Activated CD4-positive, CD25-positive, alpha-beta regulatory T cell (primary cell): ENCODE data around the gene FBXO42.
A peak's percentile ranks its signal among the peaks of the same experiment; 100 is the strongest.

Experiments
- DNase-seq, 4 experiments: peaks; one replicate each; lab custom pipeline; 2025; lab: John Stamatoyannopoulos, UW

The FBXO42 gene

GRCh38 chr1:16351994-16352841, at the start of gene FBXO42:
FBXO42 (minus strand) TSS chr1:16352480; CDS start chr1:16315418, 37,062 bp downstream.
- peak; percentile 68 to 88 (median 76) for DNase-seq

GRCh38 chr1:16398371-16398953, 46.2 kb upstream of the FBXO42 start:
- DNase-seq, result no peak

DNA sequence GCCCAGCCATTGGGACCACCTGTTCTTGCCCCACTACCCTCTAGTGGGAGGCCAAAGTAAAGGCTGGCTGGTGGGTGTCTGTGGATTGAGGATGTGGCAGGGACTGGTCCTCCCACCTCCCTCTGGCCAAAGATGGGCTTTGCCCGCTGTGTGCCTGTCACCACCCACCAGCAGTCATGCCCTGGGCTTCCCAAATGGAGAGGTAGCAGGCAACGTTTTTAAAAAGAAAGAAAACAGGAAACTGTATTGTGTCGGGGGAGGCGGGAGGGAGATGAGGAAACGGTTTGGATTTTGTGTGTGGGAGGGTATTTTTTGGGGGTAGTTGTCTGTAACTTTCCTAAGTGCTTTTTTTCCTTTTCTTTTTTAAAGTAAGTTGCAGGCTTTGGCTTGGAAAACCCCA, 44.8 kb upstream of the FBXO42 start:
- DNase-seq, result no peak

DNA sequence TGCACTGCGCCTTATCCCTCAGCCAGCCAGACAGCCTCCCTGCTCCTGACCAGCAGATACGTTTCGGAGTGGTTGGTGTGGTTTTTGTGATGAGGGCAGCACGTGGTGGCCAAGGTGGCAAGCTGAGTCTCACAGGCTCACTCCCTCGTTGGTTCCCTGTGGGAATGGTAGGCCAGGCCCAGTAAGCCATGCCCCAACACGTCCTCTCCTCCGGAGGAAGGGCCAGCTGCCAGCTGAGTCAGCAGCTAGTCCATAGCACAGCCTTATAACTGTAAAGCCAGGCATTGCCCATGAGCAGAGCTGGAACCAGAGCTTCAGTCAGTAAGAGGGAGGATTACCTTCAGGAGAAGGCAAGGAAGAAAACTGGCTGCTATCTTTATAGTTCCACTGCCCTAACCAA, 44.3 kb upstream of the FBXO42 start:
- no peak for DNase-seq

DNA sequence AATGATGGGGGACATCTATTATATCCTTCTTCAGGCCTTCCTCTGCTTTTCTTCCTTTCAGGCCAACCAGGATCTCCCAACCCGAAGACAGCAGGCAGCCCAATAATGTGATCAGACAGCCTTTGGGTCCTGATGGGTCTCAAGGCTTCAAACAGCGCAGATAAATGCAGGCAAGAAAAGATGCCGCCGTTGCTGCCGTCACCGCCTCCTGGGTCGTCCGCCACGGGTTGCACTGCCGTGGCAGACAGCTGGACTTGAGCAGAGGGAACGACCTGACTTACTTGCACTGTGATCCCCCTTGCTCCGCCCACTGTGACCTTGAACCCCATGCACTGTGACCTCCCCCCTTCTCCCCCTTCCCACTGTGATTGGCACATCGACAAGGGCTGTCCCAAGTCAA, 42.7 kb upstream of the FBXO42 start:
- DNase-seq, result no peak

DNA sequence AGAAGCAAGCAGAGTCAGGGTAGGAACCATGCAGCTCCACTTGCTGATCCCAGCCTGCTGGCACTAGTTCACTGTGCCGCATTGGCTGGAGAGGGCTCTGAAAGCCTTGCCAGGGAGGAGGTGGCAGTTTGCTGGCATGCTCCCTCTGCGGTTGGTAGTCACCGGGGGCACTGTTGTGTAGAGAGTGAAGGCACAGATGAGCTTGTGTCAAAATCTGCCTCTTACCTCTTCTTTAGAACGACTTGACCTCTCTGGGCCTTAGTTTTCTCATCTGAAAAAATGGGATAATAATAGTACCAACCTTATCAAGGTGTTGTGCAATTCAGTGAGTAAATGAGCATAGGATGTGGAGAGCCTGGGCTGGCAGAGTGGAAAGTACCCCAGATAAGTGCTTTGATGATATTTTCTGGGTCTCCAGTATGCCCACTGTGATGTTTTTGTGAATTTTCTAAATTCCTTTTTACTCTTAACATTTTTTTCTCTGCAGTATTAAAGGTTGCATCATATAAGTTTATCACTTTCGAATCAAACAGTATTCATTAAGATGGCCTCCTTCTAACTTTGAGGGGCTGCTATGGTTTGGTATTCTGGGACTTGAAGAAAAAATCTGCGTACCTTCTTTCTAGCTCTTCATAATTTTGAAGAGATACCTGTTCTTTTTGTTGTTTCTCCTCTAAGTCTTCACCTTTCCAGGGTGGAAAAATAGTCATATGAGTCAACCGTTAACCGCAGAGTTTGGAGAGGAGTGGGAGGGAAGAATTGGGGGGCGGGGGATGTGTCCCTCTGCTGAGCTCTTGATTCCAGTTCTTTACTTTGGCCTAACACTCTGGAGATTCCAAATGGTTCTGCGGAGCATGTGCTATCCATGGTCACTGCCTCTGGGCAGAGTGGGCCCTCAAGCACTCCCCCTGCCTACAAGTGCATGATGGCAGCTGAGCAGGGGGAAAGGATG, 41.6 kb upstream of the FBXO42 start:
- DNase-seq, result no peak

- no peak for DNase-seq
Measured at GRCh38 chr1:16392740-16393569, 40.7 kb upstream of the FBXO42 start.

GRCh38 chr1:16391411-16391810, 39.1 kb upstream of the FBXO42 start:
- DNase-seq, result no peak

DNA sequence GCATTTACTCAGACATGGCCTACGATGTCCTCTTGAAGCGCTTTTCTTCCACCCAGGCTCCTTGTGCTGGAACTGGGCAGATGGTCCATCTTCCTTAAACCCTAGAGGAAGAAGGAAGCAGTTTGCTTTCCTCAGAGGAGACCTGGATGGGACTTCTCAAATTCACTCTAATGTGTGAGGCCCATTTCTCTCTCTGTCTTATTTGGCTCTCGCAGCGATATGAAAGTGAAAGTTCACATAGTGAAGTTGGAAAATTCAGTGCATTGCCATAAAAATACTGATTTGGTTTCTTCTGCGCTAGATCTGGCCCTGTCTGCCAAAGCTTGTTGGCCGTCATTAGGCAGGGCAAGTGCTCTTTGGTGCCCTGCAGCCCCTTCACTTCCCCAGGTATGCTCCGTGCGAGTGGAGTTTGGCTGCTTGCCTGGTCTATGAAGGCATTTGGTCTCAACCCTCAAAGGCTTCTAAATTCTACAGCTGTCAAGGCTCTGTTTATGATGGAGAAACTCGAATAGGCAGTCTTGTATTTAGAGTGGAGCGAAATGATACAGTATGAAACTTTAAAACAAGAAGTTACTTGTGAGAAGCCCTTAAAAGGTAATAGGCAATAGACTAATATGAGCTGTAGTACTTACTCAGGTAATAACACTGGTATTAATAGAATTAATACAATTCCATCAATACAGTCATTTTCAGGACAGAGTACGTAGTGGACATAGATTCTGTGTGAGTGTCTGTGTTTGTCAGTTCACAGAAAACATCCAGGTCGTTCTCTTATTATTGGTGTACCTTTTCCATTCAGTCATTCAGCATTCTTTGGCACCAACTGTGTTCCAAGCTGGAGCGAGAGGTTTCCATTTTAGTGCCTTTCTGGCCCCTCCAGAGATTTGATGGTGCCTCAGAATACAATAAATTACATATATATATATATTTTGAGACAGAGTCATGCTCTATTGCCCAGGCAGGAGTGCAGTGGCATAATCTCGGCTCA, 35.2 kb upstream of the FBXO42 start:
- no peak for DNase-seq

GRCh38 chr1:16386454-16387113, 34.3 kb upstream of the FBXO42 start:
- DNase-seq, result no peak

GRCh38 chr1:16385659-16386453, 33.6 kb upstream of the FBXO42 start:
- no peak for DNase-seq

GRCh38 chr1:16383888-16384287, 31.6 kb upstream of the FBXO42 start:
- no peak for DNase-seq

DNA sequence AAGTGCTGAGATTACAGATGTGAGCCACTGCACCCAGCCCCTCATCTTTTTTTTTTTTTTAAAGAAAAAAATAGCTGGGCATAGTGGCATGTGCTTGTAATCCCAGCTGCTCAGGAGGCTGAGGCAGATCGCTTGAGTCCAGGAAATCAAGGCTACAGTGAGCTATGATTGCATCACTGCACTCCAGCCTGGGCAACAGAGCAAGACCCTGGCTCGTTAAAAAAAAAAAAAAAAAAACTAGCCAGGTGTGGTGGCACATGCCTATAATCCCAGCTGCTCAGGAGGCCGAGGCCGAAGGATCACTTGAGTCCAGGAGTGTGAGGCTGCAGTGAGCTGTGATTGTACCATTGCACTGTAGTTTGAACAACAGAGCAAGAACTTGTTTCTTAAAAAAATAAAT, 28.6 kb upstream of the FBXO42 start:
- no peak for DNase-seq

DNA sequence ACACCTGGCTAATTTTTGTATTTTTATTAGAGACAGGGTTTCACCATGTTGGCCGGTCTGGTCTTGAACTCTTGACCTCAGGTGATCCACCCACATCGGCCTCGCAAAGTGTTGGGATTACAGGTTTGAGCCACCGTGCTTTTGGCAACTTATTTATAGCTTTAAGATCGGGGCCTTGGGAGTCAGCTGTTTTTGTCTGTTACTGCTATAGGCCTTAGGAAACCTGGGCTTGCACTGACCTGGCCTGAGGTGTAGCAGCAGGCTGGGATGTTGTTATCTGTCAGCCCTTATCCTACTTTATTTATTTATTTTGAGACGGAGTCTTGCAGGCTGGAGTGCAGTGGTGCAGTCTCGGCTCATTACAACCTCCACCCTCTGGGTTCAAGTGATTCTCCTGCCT, 26.2 kb upstream of the FBXO42 start:
- DNase-seq, result no peak

- no peak for DNase-seq
Measured at GRCh38 chr1:16376971-16377370, 24.7 kb upstream of the FBXO42 start.

DNA sequence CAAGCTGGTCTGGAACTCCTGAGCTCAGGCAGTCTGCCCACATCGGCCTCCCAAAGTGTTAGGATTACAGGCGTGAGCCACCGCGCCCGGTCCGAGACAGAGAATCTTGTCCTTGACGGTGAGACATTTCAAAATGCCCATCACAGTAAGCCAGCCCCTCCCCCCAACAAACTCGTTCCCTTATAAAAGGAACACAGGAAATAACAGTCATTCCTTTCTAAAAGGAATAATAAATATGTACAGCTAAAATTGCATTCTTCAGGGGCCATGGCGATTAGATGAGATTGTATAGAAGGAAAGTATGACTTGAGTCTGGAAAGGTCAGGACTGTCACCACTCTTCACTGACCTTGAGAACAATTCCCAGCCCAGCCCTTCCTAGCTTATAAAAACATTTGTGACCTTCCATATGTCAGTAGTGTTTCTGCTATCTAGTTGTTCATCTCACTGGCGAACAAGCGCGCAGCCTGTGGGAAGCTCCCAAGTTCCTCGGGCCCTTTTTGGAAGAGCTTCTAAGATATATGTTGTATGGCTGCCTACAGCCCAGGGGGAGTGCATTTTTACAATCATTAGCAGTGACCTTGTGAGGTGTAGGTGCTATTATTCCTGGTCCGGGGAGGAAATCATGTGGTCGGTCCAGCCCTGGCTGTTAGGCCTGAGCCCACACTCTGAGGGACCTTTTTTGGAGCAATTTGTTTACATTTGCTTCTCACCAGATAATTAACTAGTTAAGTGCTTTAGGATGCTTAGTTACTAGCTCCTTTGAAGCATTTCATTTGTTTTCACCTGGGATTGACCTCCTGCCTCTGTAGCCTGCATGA, 23.5 kb upstream of the FBXO42 start:
- DNase-seq, result no peak

- DNase-seq, result no peak
Measured at GRCh38 chr1:16374266-16374665, 22.0 kb upstream of the FBXO42 start.
